HCT116 (cell line): ENCODE data around the gene ICA1. TPM values are rescaled to one million over a fixed set of nuclear protein-coding genes. Genes with fewer than 3 reads are reported as not detected.
A peak's percentile ranks its signal among the peaks of the same experiment; 100 is the strongest.

ENCODE experiments used
- ATAC-seq: fragments of 200-7000 bp; cut with Tn5 transposase; 2 replicates; pipeline ENCODE4 v1.9.1; 2020; ENCODE audit warnings: mild to moderate bottlenecking, moderate library complexity
- BruUV-seq: library from RNA; stranded (reverse); fragments of 400-500 nt; replicated peaks from 2 replicates; lab custom pipeline; 2021; lab: Mats Ljungman, UMichigan
- CTCF ChIA-PET: fragments of 300-600 bp; sonication (Branson Sonifier 250); formaldehyde crosslinking; loops from one replicate; lab custom pipeline; 2021; ENCODE audit warnings: antibody characterized with exemption; lab: Charles Lee
- POLR2A ChIA-PET: fragments of 300-600, 350-600 bp; sonication (Branson Sonifier 250); formaldehyde crosslinking; loops from one replicate; lab custom pipeline; 2021; ENCODE audit warnings: antibody characterized with exemption; lab: Charles Lee
- RAD21 ChIA-PET, 2 experiments: fragments of 300-600 bp; sonication (Branson Sonifier 250); formaldehyde crosslinking; loops; one replicate each; lab custom pipeline; 2023; ENCODE audit warnings: low total read pairs in 2 of 2; ENCODE audit not compliant: uncharacterized antibody in 2 of 2, unreplicated experiment in 2 of 2, low non-redundant PET in 1 of 2; lab: Charles Lee
- DNase-seq: peaks from one replicate; pipeline ENCODE4 v3.0.0-alpha.2; 2010; ENCODE audit warnings: low read depth, low spot score
- H2AFZ ChIP-seq: fragments of 200-600 bp; shearing (Covaris generic), sonication (generic); 2 replicates; pipeline ENCODE4 v1.6.1; 2017; ENCODE audit warnings: low read depth, mixed run types, mixed read lengths, antibody characterized with exemption, low read length; ENCODE audit not compliant: poor library complexity, severe bottlenecking
- H3K27ac ChIP-seq: 2 replicates; pipeline ENCODE4 v1.5.1; 2012; ENCODE audit warnings: low read depth, low read length
- H3K27me3 ChIP-seq: fragments of 200-600 bp; sonication (generic); 2 replicates; pipeline ENCODE4 v1.6.1; 2016; ENCODE audit warnings: mixed run types, low read length, mixed read lengths; ENCODE audit not compliant: insufficient read depth
- H3K36me3 ChIP-seq, 2 experiments: fragments of 200-500 bp in 1 of 2; fragments of 200-600 bp in 1 of 2; sonication (Bioruptor generic) in 1 of 2; sonication (generic) in 1 of 2; 2 replicates each; pipeline versions ENCODE4 v1.5.1 to v1.6.1; 2014 to 2016; ENCODE audit warnings: low read length in 2 of 2, inconsistent platforms in 1 of 2, mixed read lengths in 1 of 2, mixed run types in 1 of 2; ENCODE audit not compliant: insufficient read depth in 2 of 2, control insufficient read depth in 1 of 2
- H3K4me1 ChIP-seq, 2 experiments: fragments of 200-600 bp in 1 of 2; sonication (generic) in 1 of 2; 2 replicates each; pipeline versions ENCODE4 v1.5.1 to v1.6.1; 2012 to 2017; ENCODE audit warnings: low read length in 2 of 2, inconsistent platforms in 1 of 2, mild to moderate bottlenecking in 1 of 2, mixed read lengths in 1 of 2, mixed run types in 1 of 2, moderate library complexity in 1 of 2; ENCODE audit not compliant: insufficient read depth in 2 of 2, control insufficient read depth in 1 of 2
- H3K4me2 ChIP-seq: fragments of 200-600 bp; sonication (generic); 2 replicates; pipeline ENCODE4 v1.6.1; 2017; ENCODE audit warnings: mixed run types, low read length, mixed read lengths
- H3K4me3 ChIP-seq, 2 experiments: fragments of 200-600 bp in 1 of 2; sonication (generic) in 1 of 2; replicated peaks in 1 of 2; 2 replicates each; pipeline ENCODE4 v1.5.1; 2011 to 2016; ENCODE audit warnings: low read length in 2 of 2, control low read depth in 1 of 2, low read depth in 1 of 2, mild to moderate bottlenecking in 1 of 2, mixed read lengths in 1 of 2, mixed run types in 1 of 2
- H3K79me2 ChIP-seq: fragments of 200-600 bp; sonication (generic); 2 replicates; pipeline ENCODE4 v1.6.1; 2017; ENCODE audit warnings: mild to moderate bottlenecking, mixed run types, low read length, moderate library complexity, mixed read lengths; ENCODE audit not compliant: insufficient read depth
- H3K9ac ChIP-seq: fragments of 200-600 bp; sonication (generic); 2 replicates; pipeline ENCODE4 v1.6.1; 2016; ENCODE audit warnings: low read length, mixed read lengths
- H3K9me2 ChIP-seq: fragments of 200-600 bp; sonication (generic), shearing (Covaris generic); 2 replicates; pipeline ENCODE4 v1.6.1; 2017; ENCODE audit warnings: mixed run types, mild to moderate bottlenecking, moderate library complexity; ENCODE audit not compliant: insufficient read depth
- H3K9me3 ChIP-seq, 2 experiments: fragments of 200-500 bp in 1 of 2; fragments of 200-600 bp in 1 of 2; sonication (Bioruptor generic) in 1 of 2; sonication (generic) in 1 of 2; 2 replicates each; pipeline ENCODE4 v1.6.1; 2014 to 2017; ENCODE audit warnings: low read length in 2 of 2, mixed read lengths in 2 of 2, inconsistent platforms in 1 of 2, low read depth in 1 of 2, mild to moderate bottlenecking in 1 of 2, mixed run types in 1 of 2, moderate library complexity in 1 of 2; ENCODE audit not compliant: control insufficient read depth in 1 of 2, insufficient read depth in 1 of 2
- H4K20me1 ChIP-seq: fragments of 200-600 bp; sonication (generic), shearing (Covaris generic); 2 replicates; pipeline ENCODE4 v1.6.1; 2017; ENCODE audit warnings: mixed run types, mild to moderate bottlenecking, moderate library complexity; ENCODE audit not compliant: insufficient read depth
- CBX3 ChIP-seq: IDR thresholded peaks from 2 replicates; pipeline ENCODE4 v1.6.1; 2012; ENCODE audit warnings: low read depth
- FOSL1 ChIP-seq: IDR thresholded peaks from 2 replicates; pipeline ENCODE4 v1.6.1; 2012; ENCODE audit warnings: low read depth
- JUND ChIP-seq: IDR thresholded peaks from 2 replicates; pipeline ENCODE4 v1.6.1; 2012
- POLR2AphosphoS5 ChIP-seq: IDR thresholded peaks from 2 replicates; pipeline ENCODE4 v1.6.1; 2011; ENCODE audit warnings: mild to moderate bottlenecking, low read depth, low read length, moderate library complexity
- RAD21 ChIP-seq: IDR thresholded peaks from 2 replicates; pipeline ENCODE4 v1.6.1; 2012; ENCODE audit warnings: low read depth, mild to moderate bottlenecking
- TCF7L2 ChIP-seq: IDR thresholded peaks from 2 replicates; pipeline ENCODE4 v1.7.0; 2011; ENCODE audit warnings: borderline replicate concordance, inconsistent platforms; ENCODE audit not compliant: insufficient read depth, insufficient read length; ENCODE audit errors: extremely low read depth
- intact Hi-C: fragments of 100-400 bp; cut with micrococcal nuclease; formaldehyde crosslinking; loops from 2 replicates; pipeline ENCODE4 v1.10.0; 2022
- total RNA-seq: library from RNA; stranded (reverse); gene quantifications from one replicate; pipeline ENCODE4 v1.2.1, GENCODE V29; 2021; ENCODE audit not compliant: unreplicated experiment
- TF ChIP-seq, protein P1 (sequence below): IDR thresholded peaks from 2 replicates; pipeline ENCODE4 v1.6.1; 2011; ENCODE audit warnings: mild to moderate bottlenecking, low read length, moderate library complexity; ENCODE audit not compliant: insufficient replicate concordance; ENCODE audit errors: extremely low read depth
- TF ChIP-seq, protein P2 (sequence below), 3 experiments: fragments of 200-600 bp in 1 of 3; sonication (generic) in 1 of 3; IDR thresholded peaks in 2 of 3; conservative IDR thresholded peaks in 1 of 3; 2 replicates each; pipeline ENCODE4 v1.5.1; 2012 to 2017; ENCODE audit warnings: low read depth in 2 of 3, low read length in 2 of 3, antibody characterized with exemption in 1 of 3, borderline replicate concordance in 1 of 3, control low read depth in 1 of 3, mild to moderate bottlenecking in 1 of 3, mixed read lengths in 1 of 3, mixed run types in 1 of 3, moderate library complexity in 1 of 3; ENCODE audit not compliant: insufficient read depth in 1 of 3
- TF ChIP-seq, protein P3 (sequence below): IDR thresholded peaks from 2 replicates; pipeline ENCODE4 v1.6.1; 2012; ENCODE audit warnings: low read depth

ICA1 gene
- total RNA-seq, 1 experiment from 2014 or later, result 16.4 TPM

DNA sequence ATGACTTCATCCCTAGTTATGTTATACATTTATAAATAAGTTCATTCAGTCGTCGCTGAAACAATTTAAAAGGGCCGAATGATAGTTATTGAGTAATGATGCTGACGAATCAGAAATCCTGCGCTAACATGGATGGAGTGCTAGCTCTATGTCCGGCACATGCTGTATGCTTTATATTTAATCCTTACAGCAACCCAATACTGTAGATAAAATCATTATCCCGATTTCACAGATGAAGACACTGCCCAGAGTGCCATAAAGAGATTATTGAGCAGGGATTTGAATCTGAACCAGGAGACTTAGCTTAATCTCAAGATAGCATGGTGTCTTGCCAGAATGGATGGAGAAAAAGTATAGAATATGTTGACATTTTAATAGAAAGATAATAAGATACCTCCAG lies 1.1 kb upstream of the ICA1 start:
- no peak for ATAC-seq
- no peak overlapping the region for H3K27ac ChIP-seq
- H3K36me3 ChIP-seq, result no peaks in the 10 kb centered on the region
- no peaks in the 10 kb centered on the region for H4K20me1 ChIP-seq
- TF ChIP-seq, protein P1, sequence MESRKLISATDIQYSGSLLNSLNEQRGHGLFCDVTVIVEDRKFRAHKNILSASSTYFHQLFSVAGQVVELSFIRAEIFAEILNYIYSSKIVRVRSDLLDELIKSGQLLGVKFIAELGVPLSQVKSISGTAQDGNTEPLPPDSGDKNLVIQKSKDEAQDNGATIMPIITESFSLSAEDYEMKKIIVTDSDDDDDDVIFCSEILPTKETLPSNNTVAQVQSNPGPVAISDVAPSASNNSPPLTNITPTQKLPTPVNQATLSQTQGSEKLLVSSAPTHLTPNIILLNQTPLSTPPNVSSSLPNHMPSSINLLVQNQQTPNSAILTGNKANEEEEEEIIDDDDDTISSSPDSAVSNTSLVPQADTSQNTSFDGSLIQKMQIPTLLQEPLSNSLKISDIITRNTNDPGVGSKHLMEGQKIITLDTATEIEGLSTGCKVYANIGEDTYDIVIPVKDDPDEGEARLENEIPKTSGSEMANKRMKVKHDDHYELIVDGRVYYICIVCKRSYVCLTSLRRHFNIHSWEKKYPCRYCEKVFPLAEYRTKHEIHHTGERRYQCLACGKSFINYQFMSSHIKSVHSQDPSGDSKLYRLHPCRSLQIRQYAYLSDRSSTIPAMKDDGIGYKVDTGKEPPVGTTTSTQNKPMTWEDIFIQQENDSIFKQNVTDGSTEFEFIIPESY, result no peak
- TF ChIP-seq TCF7L2 (no peak), RAD21 (no peak), JUND (no peak), CBX3 (no peak), FOSL1 (no peak), POLR2AphosphoS5 (no peak)
- TF ChIP-seq, protein P2, sequence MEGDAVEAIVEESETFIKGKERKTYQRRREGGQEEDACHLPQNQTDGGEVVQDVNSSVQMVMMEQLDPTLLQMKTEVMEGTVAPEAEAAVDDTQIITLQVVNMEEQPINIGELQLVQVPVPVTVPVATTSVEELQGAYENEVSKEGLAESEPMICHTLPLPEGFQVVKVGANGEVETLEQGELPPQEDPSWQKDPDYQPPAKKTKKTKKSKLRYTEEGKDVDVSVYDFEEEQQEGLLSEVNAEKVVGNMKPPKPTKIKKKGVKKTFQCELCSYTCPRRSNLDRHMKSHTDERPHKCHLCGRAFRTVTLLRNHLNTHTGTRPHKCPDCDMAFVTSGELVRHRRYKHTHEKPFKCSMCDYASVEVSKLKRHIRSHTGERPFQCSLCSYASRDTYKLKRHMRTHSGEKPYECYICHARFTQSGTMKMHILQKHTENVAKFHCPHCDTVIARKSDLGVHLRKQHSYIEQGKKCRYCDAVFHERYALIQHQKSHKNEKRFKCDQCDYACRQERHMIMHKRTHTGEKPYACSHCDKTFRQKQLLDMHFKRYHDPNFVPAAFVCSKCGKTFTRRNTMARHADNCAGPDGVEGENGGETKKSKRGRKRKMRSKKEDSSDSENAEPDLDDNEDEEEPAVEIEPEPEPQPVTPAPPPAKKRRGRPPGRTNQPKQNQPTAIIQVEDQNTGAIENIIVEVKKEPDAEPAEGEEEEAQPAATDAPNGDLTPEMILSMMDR (IDR thresholded peaks at IDR 0.05 in 2 of 3, conservative IDR thresholded peaks at IDR 0.05 in 1 of 3; ENCODE audit: borderline replicate concordance in 1 of 3, insufficient read depth in 1 of 3, low read depth in 2 of 3, low read length in 2 of 3), result no peak
- TF ChIP-seq, protein P3, sequence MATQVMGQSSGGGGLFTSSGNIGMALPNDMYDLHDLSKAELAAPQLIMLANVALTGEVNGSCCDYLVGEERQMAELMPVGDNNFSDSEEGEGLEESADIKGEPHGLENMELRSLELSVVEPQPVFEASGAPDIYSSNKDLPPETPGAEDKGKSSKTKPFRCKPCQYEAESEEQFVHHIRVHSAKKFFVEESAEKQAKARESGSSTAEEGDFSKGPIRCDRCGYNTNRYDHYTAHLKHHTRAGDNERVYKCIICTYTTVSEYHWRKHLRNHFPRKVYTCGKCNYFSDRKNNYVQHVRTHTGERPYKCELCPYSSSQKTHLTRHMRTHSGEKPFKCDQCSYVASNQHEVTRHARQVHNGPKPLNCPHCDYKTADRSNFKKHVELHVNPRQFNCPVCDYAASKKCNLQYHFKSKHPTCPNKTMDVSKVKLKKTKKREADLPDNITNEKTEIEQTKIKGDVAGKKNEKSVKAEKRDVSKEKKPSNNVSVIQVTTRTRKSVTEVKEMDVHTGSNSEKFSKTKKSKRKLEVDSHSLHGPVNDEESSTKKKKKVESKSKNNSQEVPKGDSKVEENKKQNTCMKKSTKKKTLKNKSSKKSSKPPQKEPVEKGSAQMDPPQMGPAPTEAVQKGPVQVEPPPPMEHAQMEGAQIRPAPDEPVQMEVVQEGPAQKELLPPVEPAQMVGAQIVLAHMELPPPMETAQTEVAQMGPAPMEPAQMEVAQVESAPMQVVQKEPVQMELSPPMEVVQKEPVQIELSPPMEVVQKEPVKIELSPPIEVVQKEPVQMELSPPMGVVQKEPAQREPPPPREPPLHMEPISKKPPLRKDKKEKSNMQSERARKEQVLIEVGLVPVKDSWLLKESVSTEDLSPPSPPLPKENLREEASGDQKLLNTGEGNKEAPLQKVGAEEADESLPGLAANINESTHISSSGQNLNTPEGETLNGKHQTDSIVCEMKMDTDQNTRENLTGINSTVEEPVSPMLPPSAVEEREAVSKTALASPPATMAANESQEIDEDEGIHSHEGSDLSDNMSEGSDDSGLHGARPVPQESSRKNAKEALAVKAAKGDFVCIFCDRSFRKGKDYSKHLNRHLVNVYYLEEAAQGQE, result no peak
- no peaks in the 10 kb centered on the region for H3K27me3 ChIP-seq
- H3K4me1 ChIP-seq, result peaks cover 0 to 15% of the 10 kb centered on the region in 2 experiments; a peak in 3 of 4 replicates
- peak overlapping the region; percentile 81 for H3K4me2 ChIP-seq
- H3K4me3 ChIP-seq, result peak overlapping the region; percentile 70 to 82
- H3K79me2 ChIP-seq, result peaks cover 3% of the 10 kb centered on the region; the same call in 1 of the 2 replicates
- no peak overlapping the region for H2AFZ ChIP-seq
- POLR2A ChIA-PET, result interaction anchor here (1.4 kb wide), 1 partner anchor 33 kb away, joined by 3 read pairs; no protein-coding TSS in a partner anchor
- intact Hi-C loops, result no loop called here
- CTCF ChIA-PET, result no interaction called here
- H3K9me2 ChIP-seq, result no peaks in the 10 kb centered on the region
- DNase-seq, result no peak
- peak overlapping the region; percentile 78 for H3K9ac ChIP-seq
- BruUV-seq, result TSS peak; percentile 67
- no peaks in the 10 kb centered on the region for H3K9me3 ChIP-seq
- RAD21 ChIA-PET, result interaction anchor here in 1 of 2 experiments (1.4 kb wide), 1 partner anchor 33 kb away, joined by 3 read pairs; no protein-coding TSS in a partner anchor
